Fibroblast of villous mesenchyme (primary cell): ENCODE data around the gene TBC1D22B. TPM values are rescaled to one million over a fixed set of nuclear protein-coding genes. Genes with fewer than 3 reads are reported as not detected.
"Not testable (repeated sequence)": the region's sequence is repeated elsewhere in the genome, so short reads cannot be mapped to it uniquely, and the experiment has no call there.

Experiments
- DNase-seq: peaks from one replicate; pipeline ENCODE4 v3.0.0-alpha.2; 2010; ENCODE audit warnings: low read depth
- H3K4me3 ChIP-seq: 2 replicates; pipeline ENCODE4 v1.5.1; 2011; ENCODE audit warnings: low read depth, mild to moderate bottlenecking, low read length
- CTCF ChIP-seq: IDR thresholded peaks from 2 replicates; pipeline ENCODE4 v1.5.1; 2012; ENCODE audit warnings: low read depth, mild to moderate bottlenecking, low read length; ENCODE audit not compliant: insufficient read depth
- total RNA-seq: library from RNA; depleted of rRNA; stranded (reverse); fragments of >200 nt; gene quantifications from 2 replicates; pipeline ENCODE4 v1.2.3, GENCODE V29; 2012

TBC1D22B gene
- total RNA-seq, 1 donor = 10.8 TPM

- no peak overlapping the region for H3K4me3 ChIP-seq
- no peak for TF ChIP-seq CTCF
- DNase-seq = no peak
Measured at GRCh38 chr6:37304766-37305165, 47.2 kb downstream of the TBC1D22B start.

GRCh38 chr6:37305841-37306425 is 48.4 kb downstream of the TBC1D22B start:
- no peak for DNase-seq
- no peak overlapping the region for H3K4me3 ChIP-seq
- no peak for TF ChIP-seq CTCF

GRCh38 chr6:37306624-37307222 is 49.2 kb downstream of the TBC1D22B start:
- no peak overlapping the region for H3K4me3 ChIP-seq
- no peak for TF ChIP-seq CTCF
- DNase-seq = no peak

GRCh38 chr6:37307484-37307883 is 49.9 kb downstream of the TBC1D22B start:
- not testable (repeated sequence) for H3K4me3 ChIP-seq, DNase-seq

- H3K4me3 ChIP-seq = no peak overlapping the region
- no peak for TF ChIP-seq CTCF
- DNase-seq = peak; percentile 46
Measured at GRCh38 chr6:37308069-37308815, 50.7 kb downstream of the TBC1D22B start.

- H3K4me3 ChIP-seq = no peak overlapping the region
- no peak for TF ChIP-seq CTCF
- DNase-seq = no peak
Measured at GRCh38 chr6:37309046-37309445, 51.5 kb downstream of the TBC1D22B start.

GRCh38 chr6:37309692-37310091 is 52.1 kb downstream of the TBC1D22B start:
- DNase-seq = no peak
- no peak for TF ChIP-seq CTCF
- no peak overlapping the region for H3K4me3 ChIP-seq
